ENCODE results near the gene PRMT2. TPM values are rescaled to one million over a fixed set of nuclear protein-coding genes. Genes with fewer than 3 reads are reported as not detected.
"Not testable (repeated sequence)": the region's sequence is repeated elsewhere in the genome, so short reads cannot be mapped to it uniquely, and the experiment has no call there.

Gene PRMT2
- polyA plus RNA-seq, 4 donors: 120 to 127 (median 123) TPM

DNA sequence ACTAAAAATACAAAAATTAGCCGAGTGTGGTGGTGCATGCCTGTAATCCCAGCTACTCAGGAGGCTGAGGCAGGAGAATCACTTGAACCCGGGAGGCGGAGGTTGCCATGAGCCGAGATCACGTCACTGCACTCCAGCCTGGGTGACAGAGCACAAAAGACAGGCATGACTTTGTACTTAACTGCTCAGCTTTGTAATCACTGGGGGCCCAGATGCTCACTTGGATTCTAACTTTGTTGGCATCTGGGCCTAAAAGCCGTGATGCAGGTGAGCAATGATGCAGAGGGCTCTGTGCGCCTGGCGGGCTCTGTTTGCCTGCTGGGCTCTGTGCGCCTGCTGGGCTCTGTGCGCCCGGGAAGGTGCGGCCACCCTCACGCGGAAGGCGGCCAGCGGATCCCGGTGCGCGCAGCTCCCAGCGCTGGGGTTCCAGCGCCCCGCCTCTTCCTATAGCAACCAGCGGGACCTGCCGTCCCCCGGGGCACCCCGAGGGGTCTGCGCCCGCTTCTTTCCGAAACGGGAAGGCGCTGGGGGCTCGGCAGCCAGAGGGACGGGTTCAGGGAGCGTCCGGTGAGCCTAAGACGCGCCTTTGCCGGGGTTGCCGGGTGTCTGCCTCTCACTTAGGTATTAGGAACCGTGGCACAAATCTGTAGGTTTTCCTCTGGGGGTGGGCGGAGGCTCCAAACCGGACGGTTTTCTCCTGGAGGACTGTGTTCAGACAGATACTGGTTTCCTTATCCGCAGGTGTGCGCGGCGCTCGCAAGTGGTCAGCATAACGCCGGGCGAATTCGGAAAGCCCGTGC is 31.7 kb downstream of the PRMT2 start:
- no peak for DNase-seq (ENCODE audit: low read depth in 4 of 4, low spot score in 3 of 4)

DNA sequence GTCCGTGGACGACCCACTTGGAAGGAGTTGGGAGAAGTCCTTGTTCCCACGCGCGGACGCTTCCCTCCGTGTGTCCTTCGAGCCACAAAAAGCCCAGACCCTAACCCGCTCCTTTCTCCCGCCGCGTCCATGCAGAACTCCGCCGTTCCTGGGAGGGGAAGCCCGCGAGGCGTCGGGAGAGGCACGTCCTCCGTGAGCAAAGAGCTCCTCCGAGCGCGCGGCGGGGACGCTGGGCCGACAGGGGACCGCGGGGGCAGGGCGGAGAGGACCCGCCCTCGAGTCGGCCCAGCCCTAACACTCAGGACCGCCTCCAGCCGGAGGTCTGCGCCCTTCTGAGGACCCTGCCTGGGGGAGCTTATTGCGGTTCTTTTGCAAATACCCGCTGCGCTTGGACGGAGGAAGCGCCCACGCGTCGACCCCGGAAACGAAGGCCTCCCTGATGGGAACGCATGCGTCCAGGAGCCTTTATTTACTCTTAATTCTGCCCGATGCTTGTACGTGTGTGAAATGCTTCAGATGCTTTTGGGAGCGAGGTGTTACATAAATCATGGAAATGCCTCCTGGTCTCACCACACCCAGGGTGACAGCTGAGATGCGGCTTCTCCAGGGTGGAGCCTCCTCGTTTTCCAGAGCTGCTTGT is 32.4 kb downstream of the PRMT2 start:
- DNase-seq (ENCODE audit: low read depth in 4 of 4, low spot score in 3 of 4): no peak

DNA sequence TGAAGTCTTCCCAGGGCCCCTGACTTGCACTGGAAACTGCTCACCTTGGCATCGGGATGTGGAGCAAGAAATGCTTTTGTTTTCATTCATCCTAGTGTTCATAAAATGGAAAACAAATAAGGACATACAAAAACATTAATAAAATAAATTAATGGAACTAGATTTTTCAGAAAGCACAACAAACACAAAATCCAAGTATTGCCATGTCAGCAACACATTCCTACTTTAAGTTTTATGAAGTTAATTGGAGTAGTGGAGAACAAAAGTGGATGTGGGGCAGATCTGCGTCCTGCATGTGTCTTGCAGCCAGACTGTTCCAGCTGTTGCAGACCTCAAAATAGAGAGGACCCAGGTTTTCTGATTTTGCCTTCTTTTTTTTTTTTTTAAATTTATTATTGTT is 32.9 kb downstream of the PRMT2 start:
- no peak for DNase-seq (ENCODE audit: low read depth in 4 of 4, low spot score in 3 of 4)

DNA sequence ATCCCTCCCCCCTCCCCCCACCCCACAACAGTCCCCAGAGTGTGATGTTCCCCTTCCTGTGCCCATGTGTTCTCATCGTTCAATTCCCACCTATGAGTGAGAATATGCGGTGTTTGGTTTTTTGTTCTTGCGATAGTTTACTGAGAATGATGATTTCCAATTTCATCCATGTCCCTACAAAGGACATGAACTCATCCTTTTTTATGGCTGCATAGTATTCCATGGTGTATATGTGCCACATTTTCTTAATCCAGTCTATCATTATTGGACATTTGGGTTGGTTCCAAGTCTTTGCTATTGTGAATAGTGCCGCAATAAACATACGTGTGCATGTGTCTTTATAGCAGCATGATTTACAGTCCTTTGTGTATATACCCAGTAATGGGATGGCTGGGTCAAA is 33.4 kb downstream of the PRMT2 start:
- not testable (repeated sequence) for DNase-seq (ENCODE audit: low read depth in 4 of 4, low spot score in 3 of 4)

DNA sequence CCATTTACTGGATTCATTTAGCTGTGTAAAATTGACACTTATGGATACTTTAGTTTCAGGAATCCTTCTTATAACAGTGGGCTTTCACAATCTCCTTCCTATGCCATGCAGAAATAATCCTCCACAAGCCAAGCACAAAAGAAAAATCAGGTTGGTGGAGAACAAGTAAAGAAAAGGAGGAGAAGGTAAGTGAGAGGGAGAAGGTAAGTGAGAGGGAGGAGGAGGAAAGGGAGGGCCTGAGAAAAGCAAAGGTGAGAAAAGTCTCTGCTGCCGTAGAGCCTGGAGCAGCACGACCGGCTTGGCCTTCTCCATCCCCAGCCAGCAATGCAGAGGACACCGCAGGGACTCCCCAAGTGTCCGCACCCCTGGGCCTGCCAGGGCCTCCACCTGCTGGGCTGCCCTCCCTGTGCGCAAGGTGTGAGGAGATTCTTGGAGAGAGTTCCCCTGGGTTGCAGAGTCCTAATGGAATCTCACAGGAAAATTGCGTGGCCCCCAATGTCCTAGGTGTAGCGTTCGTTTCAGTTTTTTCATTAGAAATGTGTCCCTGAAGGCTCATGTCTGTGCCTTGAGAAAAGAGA is 39.0 kb downstream of the PRMT2 start:
- no peak for DNase-seq (ENCODE audit: low read depth in 4 of 4, low spot score in 3 of 4)

DNA sequence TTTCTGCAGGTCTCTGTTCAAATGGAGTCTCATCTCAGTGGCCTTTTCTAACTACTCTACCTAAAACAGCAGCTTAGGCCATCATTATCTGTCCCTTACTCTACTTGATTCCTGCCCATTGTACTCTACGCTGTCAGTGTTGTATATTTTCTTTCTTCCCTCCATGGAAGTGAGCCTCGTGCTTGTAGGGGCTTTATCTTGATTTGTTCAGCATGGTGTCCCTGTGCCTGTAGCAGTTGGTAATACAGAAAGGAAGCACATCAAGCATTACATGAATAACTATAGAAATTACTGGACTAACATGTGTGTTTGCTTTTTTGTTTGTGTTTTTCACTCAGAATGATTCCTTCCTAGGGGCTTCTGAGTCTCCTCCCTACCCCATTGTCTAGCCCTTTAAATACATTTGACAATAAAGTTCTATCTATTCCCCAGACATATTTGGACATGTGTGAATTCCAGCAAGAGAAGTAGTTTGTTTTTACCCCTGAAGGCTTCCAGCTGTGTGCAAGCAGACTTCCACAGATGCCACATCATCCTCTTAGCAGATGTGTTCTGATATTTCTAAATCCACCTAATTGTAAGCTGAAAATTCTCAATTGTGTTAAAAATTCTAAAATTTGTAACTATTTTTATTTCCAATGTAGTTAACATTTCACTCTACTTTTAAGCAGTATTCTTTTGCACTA is 40.3 kb downstream of the PRMT2 start:
- DNase-seq (ENCODE audit: low read depth in 4 of 4, low spot score in 3 of 4): no peak

DNA sequence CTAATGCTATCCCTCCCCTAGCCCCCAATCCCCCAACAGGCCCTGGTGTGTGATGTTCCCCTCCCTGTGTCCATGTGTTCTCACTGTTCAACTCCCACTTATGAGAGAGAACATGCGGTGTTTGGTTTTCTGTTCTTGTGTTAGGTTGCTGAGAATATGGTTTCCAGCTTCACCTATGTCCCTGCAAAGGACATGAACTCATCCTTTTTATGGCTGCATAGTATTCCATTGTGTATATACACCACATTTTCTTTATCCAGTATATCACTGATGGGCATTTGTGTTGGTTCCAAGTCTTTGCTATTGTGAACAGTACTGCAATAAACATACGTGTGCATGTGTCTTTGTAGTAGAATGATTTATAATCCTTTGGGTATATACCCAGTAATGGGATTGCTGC is 41.1 kb downstream of the PRMT2 start:
- not testable (repeated sequence) for DNase-seq (ENCODE audit: low read depth in 4 of 4, low spot score in 3 of 4)

DNA sequence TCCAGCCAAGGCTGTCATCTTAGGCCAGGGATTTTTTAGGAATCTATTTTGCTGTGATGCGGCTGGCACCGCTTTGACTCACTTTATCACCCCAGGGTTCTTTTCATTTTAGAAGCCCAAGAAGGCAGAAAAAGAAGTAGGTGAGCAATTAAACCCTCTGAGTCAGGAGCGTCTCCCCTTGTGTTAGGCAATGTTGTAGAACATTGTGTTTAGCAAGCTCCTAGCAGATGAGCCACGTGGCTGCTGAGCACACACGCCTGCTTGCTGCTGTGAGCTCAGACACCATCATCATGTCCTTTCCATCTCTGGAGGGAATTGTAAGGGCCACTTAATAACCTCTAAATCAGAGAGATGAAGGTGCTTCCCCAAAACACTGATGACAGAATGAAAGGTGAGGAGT is 46.1 kb downstream of the PRMT2 start:
- not testable (repeated sequence) for DNase-seq (ENCODE audit: low read depth in 4 of 4, low spot score in 3 of 4)

DNA sequence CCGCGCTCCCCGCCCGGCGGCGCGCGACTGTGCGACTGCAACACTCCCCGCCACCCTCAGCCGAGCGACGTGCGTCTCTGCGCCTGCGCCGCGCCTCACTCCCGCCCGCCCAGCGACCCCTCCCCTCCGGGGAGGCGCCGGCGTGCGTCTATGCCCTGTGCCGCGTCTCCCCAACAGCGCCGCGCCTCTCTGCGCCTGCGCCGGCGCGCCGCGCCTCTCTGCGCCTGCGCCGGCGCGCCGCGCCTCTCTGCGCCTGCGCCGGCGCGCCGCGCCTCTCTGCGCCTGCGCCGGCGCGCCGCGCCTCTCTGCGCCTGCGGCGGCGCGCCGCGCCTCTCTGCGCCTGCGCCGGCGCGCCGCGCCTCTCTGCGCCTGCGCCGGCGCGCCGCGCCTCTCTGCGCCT is 63.2 kb downstream of the PRMT2 start:
- not testable (repeated sequence) for DNase-seq (ENCODE audit: low read depth in 4 of 4, low spot score in 3 of 4)

DNA sequence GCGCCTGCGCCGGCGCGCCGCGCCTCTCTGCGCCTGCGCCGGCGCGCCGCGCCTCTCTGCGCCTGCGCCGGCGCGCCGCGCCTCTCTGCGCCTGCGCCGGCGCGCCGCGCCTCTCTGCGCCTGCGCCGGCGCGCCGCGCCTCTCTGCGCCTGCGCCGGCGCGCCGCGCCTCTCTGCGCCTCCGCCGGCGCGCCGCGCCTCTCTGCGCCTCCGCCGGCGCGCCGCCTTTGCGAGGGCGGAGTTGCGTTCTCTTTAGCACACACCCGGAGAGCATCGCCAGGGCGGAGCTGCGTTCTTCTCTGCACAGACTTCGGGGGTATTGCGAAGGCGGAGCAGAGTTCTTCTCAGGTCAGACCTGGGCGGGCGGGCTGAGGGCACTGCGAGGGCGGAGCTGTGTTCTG is 63.6 kb downstream of the PRMT2 start:
- not testable (repeated sequence) for DNase-seq (ENCODE audit: low read depth in 4 of 4, low spot score in 3 of 4)

Other genes starting within 250 kb of the PRMT2 start
- gene DIP2A, start 176.8 kb upstream of the PRMT2 start, polyA plus RNA-seq (ENCODE audit: insufficient read length in 4 of 4): 10 to 100 TPM; 24.3 to 49.8 (median 33.6) TPM
- 10 to 100 TPM in 2 of 4 donors, 1 to 10 TPM in 2; 2.1 to 13.8 (median 9.8) TPM for gene S100B, start 30.6 kb upstream of the PRMT2 start, polyA plus RNA-seq (ENCODE audit: insufficient read length in 4 of 4)